PC-3 (cell line): Measurements from ENCODE around the gene PTGES2. TPM values are rescaled to one million over a fixed set of nuclear protein-coding genes. Genes with fewer than 3 reads are reported as not detected.

Experiments
- ATAC-seq: fragments of 200-7000 bp; cut with Tn5 transposase; 2 replicates; pipeline ENCODE4 v1.9.1; 2020; ENCODE audit warnings: mild to moderate bottlenecking, moderate library complexity
- BruUV-seq: library from RNA; stranded (reverse); fragments of 400-500 nt; replicated peaks from 2 replicates; lab custom pipeline; 2021; lab: Mats Ljungman, UMichigan
- CTCF ChIA-PET: fragments of 300-600 bp; sonication (Branson Sonifier 250); formaldehyde crosslinking; loops from one replicate; lab custom pipeline; 2022; ENCODE audit warnings: antibody characterized with exemption; lab: Charles Lee
- POLR2A ChIA-PET: fragments of 300-600 bp; sonication (Branson Sonifier 250); formaldehyde crosslinking; loops from one replicate; lab custom pipeline; 2022; ENCODE audit warnings: antibody characterized with exemption; ENCODE audit not compliant: unreplicated experiment; lab: Charles Lee
- DNase-seq: peaks from one replicate; pipeline ENCODE4 v3.0.0-alpha.2; 2015
- H2AFZ ChIP-seq: fragments of 300-600 bp; sonication (generic); 2 replicates; pipeline ENCODE4 v1.6.0; 2016; ENCODE audit warnings: antibody characterized with exemption, low read length
- H3F3A ChIP-seq: fragments of 300-600 bp; sonication (generic); one replicate; pipeline ENCODE4 v1.6.0; 2017; ENCODE audit warnings: antibody characterized with exemption, low read length, control low read depth, mild to moderate bottlenecking; ENCODE audit not compliant: unreplicated experiment
- H3K27ac ChIP-seq: fragments of 300-600 bp; sonication (generic); 2 replicates; pipeline ENCODE4 v1.5.1; 2016; ENCODE audit warnings: mild to moderate bottlenecking, low read length
- H3K27me3 ChIP-seq: fragments of 300-600 bp; sonication (generic); 2 replicates; pipeline ENCODE4 v1.6.1; 2016; ENCODE audit warnings: low read length, mixed read lengths
- H3K36me3 ChIP-seq: fragments of 300-600 bp; sonication (generic); 2 replicates; pipeline ENCODE4 v1.6.1; 2016; ENCODE audit warnings: low read depth, mixed run types, low read length, mixed read lengths
- H3K4me1 ChIP-seq: fragments of 300-600 bp; sonication (generic); 2 replicates; pipeline ENCODE4 v1.5.1; 2016; ENCODE audit warnings: low read length; ENCODE audit not compliant: insufficient read depth
- H3K4me2 ChIP-seq: fragments of 300-600 bp; sonication (generic); 2 replicates; pipeline ENCODE4 v1.6.0; 2016; ENCODE audit warnings: low read length
- H3K4me3 ChIP-seq: fragments of 300-600 bp; sonication (generic); 2 replicates; pipeline ENCODE4 v1.5.1; 2016; ENCODE audit warnings: mild to moderate bottlenecking, low read length, mixed read lengths
- H3K79me2 ChIP-seq: fragments of 300-600 bp; sonication (generic); 2 replicates; pipeline ENCODE4 v1.6.1; 2017; ENCODE audit warnings: low read length, mixed read lengths
- H3K9ac ChIP-seq: fragments of 300-600 bp; sonication (generic); 2 replicates; pipeline ENCODE4 v1.6.0; 2016; ENCODE audit warnings: mild to moderate bottlenecking, low read length
- H3K9me2 ChIP-seq: fragments of 300-600 bp; sonication (generic); replicated peaks from 2 replicates; pipeline ENCODE4 v1.6.1; 2016; ENCODE audit warnings: mixed run types, low read length, mixed read lengths
- H3K9me3 ChIP-seq: fragments of 300-600 bp; sonication (generic); 2 replicates; pipeline ENCODE4 v1.6.1; 2016; ENCODE audit warnings: low read length, mixed read lengths
- H4K20me1 ChIP-seq: fragments of 300-600 bp; sonication (generic); 2 replicates; pipeline ENCODE4 v1.6.1; 2016; ENCODE audit warnings: low read length, mixed read lengths
- CTCF ChIP-seq: fragments of 300-600 bp; sonication (generic); conservative IDR thresholded peaks from 2 replicates; pipeline ENCODE4 v1.5.1; 2017; ENCODE audit warnings: antibody characterized with exemption, low read depth, mild to moderate bottlenecking, low read length
- EZH2 ChIP-seq: fragments of 300-600 bp; sonication (generic); IDR thresholded peaks from one replicate; pipeline ENCODE4 v1.6.1; 2017; ENCODE audit warnings: antibody characterized with exemption, mild to moderate bottlenecking, low read length; ENCODE audit not compliant: unreplicated experiment
- EZH2phosphoT487 ChIP-seq: fragments of 300-600 bp; sonication (generic); IDR thresholded peaks from 2 replicates; pipeline ENCODE4 v1.6.1; 2018; ENCODE audit warnings: mild to moderate bottlenecking, antibody characterized with exemption, low read length, borderline replicate concordance
- intact Hi-C: fragments of 100-400 bp; cut with micrococcal nuclease; formaldehyde crosslinking; loops from 2 replicates; pipeline ENCODE4 v1.9.0; 2023
- total RNA-seq: library from RNA; depleted of rRNA; stranded (reverse); fragments of >200 nt; gene quantifications from 2 replicates; pipeline ENCODE4 v1.2.3, GENCODE V29; 2014

Gene PTGES2
- total RNA-seq, 1 experiment from 2014 or later = 258 TPM

GRCh38 chr9:128078504-128079434, 48.8 kb downstream of the PTGES2 start:
- no peak overlapping the region for H3K9ac ChIP-seq
- no peak overlapping the region for H2AFZ ChIP-seq
- peak; percentile 80 for ATAC-seq
- H3K27ac ChIP-seq = peak overlapping the region; percentile 32
- peaks cover 29% of the 10 kb centered on the region for H3K4me1 ChIP-seq
- BruUV-seq = no TSS peak
- no peaks in the 10 kb centered on the region for H3K27me3 ChIP-seq
- TF ChIP-seq EZH2 = no peak
- no peak for TF ChIP-seq EZH2phosphoT487
- no peak for TF ChIP-seq CTCF
- H3F3A ChIP-seq = no peaks in the 10 kb centered on the region
- no peaks in the 10 kb centered on the region for H3K9me3 ChIP-seq
- peak; percentile 73 for DNase-seq
- H3K9me2 ChIP-seq = no peaks in the 10 kb centered on the region
- ChIA-PET CTCF (interaction anchor here (0.6 kb wide), 2 partner anchors 15 to 39 kb away, joined by 3 to 7 read pairs; no protein-coding TSS in a partner anchor), POLR2A (interaction anchor here (0.8 kb wide), 1 partner anchor 11 kb away, joined by 4 read pairs; the partner anchor contains the start of gene NAIF1)
- peak overlapping the region; percentile 48 for H3K4me2 ChIP-seq
- H4K20me1 ChIP-seq = no peaks in the 10 kb centered on the region
- no peak overlapping the region for H3K4me3 ChIP-seq
- intact Hi-C loops = no loop called here
- peaks cover 51% of the 10 kb centered on the region for H3K79me2 ChIP-seq
- H3K36me3 ChIP-seq = no peaks in the 10 kb centered on the region

- BruUV-seq = no TSS peak
- no peaks in the 10 kb centered on the region for H4K20me1 ChIP-seq
- no peak for ATAC-seq
- TF ChIP-seq CTCF = no peak
- no peak for TF ChIP-seq EZH2
- no peak for TF ChIP-seq EZH2phosphoT487
- no peaks in the 10 kb centered on the region for H3K9me3 ChIP-seq
- H3K4me3 ChIP-seq = no peak overlapping the region
- POLR2A ChIA-PET = no interaction called here
- no peak overlapping the region for H3K9ac ChIP-seq
- no peak overlapping the region for H2AFZ ChIP-seq
- no peaks in the 10 kb centered on the region for H3K9me2 ChIP-seq
- peak overlapping the region; percentile 48 for H3K4me2 ChIP-seq
- H3K36me3 ChIP-seq = no peaks in the 10 kb centered on the region
- intact Hi-C loops = no loop called here
- H3F3A ChIP-seq = no peaks in the 10 kb centered on the region
- CTCF ChIA-PET = no interaction called here
- no peaks in the 10 kb centered on the region for H3K27me3 ChIP-seq
- H3K4me1 ChIP-seq = peaks cover 34% of the 10 kb centered on the region
- H3K27ac ChIP-seq = peak overlapping the region; percentile 32; the same call in 1 of the 2 replicates
- peaks cover 59% of the 10 kb centered on the region for H3K79me2 ChIP-seq
- no peak for DNase-seq
Measured at GRCh38 chr9:128077847-128078503, 49.6 kb downstream of the PTGES2 start.
